Lower leg skin (tissue), 3 donors: ENCODE results near the gene VWA2.

Experiments
- CTCF ChIP-seq, 3 donors: fragments of 450-650 bp; IDR thresholded peaks; one replicate each; pipeline ENCODE4 v1.5.1; 2016; ENCODE audit warnings: antibody characterized with exemption in 3 of 3, mild to moderate bottlenecking in 3 of 3, moderate library complexity in 2 of 3
- POLR2A ChIP-seq, 2 donors: fragments of 450-650 bp; IDR thresholded peaks; one replicate each; pipeline ENCODE4 v1.6.1; 2016 to 2017; ENCODE audit warnings: antibody characterized with exemption in 2 of 2, mild to moderate bottlenecking in 1 of 2, moderate library complexity in 1 of 2

GRCh38 chr10:114239117-114239993 lies at the start of gene VWA2:
- TF ChIP-seq POLR2A (IDR thresholded peaks at IDR 0.05) (no peak), CTCF (IDR thresholded peaks at IDR 0.05) (no peak)
